Spleen (tissue), 11 donors: Measurements from ENCODE around the gene IL17RD. TPM values are rescaled to one million over a fixed set of nuclear protein-coding genes. Genes with fewer than 3 reads are reported as not detected.

Source experiments
- DNase-seq: peaks from one replicate; pipeline ENCODE4 v3.0.0-alpha.2; 2020
- H3K27ac ChIP-seq, 8 donors: fragments of 200-600 bp; sonication (generic) in 7 of 8; 1 replicate in 4 of 8; 2 replicates in 4 of 8; pipeline versions ENCODE4 v1.5.0 to v1.8.0; 2016 to 2021; ENCODE audit warnings: inconsistent platforms in 4 of 8, mild to moderate bottlenecking in 4 of 8, moderate library complexity in 1 of 8
- H3K27me3 ChIP-seq, 7 donors: fragments of 200-600 bp; sonication (generic) in 6 of 7; replicated peaks in 1 of 7; 1 replicate in 4 of 7; 2 replicates in 3 of 7; pipeline versions ENCODE4 v1.5.0 to v1.8.0; 2016 to 2021; ENCODE audit warnings: inconsistent platforms in 3 of 7, mild to moderate bottlenecking in 1 of 7
- H3K36me3 ChIP-seq, 6 donors: fragments of 200-600 bp; sonication (generic) in 5 of 6; 1 replicate in 4 of 6; 2 replicates in 2 of 6; pipeline versions ENCODE4 v1.5.0 to v1.8.0; 2016 to 2021; ENCODE audit warnings: inconsistent platforms in 2 of 6
- H3K4me1 ChIP-seq, 6 donors: fragments of 200-600 bp; sonication (generic) in 5 of 6; 1 replicate in 3 of 6; 2 replicates in 3 of 6; pipeline versions ENCODE4 v1.5.0 to v1.8.0; 2016 to 2021; ENCODE audit warnings: inconsistent platforms in 3 of 6
- H3K4me3 ChIP-seq, 8 donors: fragments of 200-600 bp; sonication (generic) in 7 of 8; 1 replicate in 4 of 8; 2 replicates in 4 of 8; pipeline versions ENCODE4 v1.5.0 to v1.8.0; 2016 to 2021; ENCODE audit warnings: inconsistent platforms in 4 of 8, mild to moderate bottlenecking in 4 of 8, moderate library complexity in 2 of 8
- H3K9me3 ChIP-seq, 8 donors: fragments of 200-600 bp; sonication (generic) in 7 of 8; 1 replicate in 4 of 8; 2 replicates in 4 of 8; pipeline versions ENCODE4 v1.5.0 to v1.8.0; 2016 to 2021; ENCODE audit warnings: inconsistent platforms in 4 of 8
- CTCF ChIP-seq, 11 experiments: fragments of 200-600 bp in 7 of 11; fragments of 450-650 bp in 4 of 11; sonication (generic) in 4 of 11; IDR thresholded peaks in 8 of 11; conservative IDR thresholded peaks in 3 of 11; 1 replicate in 7 of 11; 2 replicates in 4 of 11; pipeline versions ENCODE4 v1.4.0 to v1.8.0; 2016 to 2021; ENCODE audit warnings: antibody characterized with exemption in 11 of 11, inconsistent platforms in 4 of 11, mild to moderate bottlenecking in 1 of 11
- POLR2A ChIP-seq, 3 donors: fragments of 450-650 bp; IDR thresholded peaks; one replicate each; pipeline ENCODE4 v1.5.1; 2017; ENCODE audit warnings: antibody characterized with exemption in 3 of 3, mild to moderate bottlenecking in 1 of 3
- POLR2AphosphoS5 ChIP-seq, 3 donors: sonication (generic); formaldehyde crosslinking; IDR thresholded peaks; one replicate each; pipeline ENCODE4 v1.5.1; 2017; ENCODE audit warnings: antibody characterized with exemption in 3 of 3
- WGBS, 5 donors: extraction: QIAGEN DNeasy Blood & Tissue Kit in 3 of 5; methylation state at CpG; one replicate each; pipeline versions ENCODE4 v1.1.5 to v1.1.7; 2013 to 2018; 5-methylcytosine and 5-hydroxymethylcytosine counted together
- intact Hi-C: fragments of 100-400 bp; cut with DNase I; formaldehyde crosslinking; loops from one replicate; pipeline ENCODE4 v1.15.0; 2023; ENCODE audit warnings: low total_unique reads
- polyA plus RNA-seq, 3 donors: library from polyadenylated mRNA; stranded (reverse); fragments of 200-250 nt; gene quantifications; one replicate each; pipeline ENCODE4 v1.2.1, GENCODE V29; 2013
- total RNA-seq, 7 donors: library from RNA; depleted of rRNA in 3 of 7; stranded (reverse); fragments of >200 nt in 3 of 7; fragmentation: NEBNext Ultra II Directional in 4 of 7; extraction: Animal tissue kit (Norgen Biotek cat#: 25700) in 4 of 7; gene quantifications; one replicate each; pipeline versions ENCODE4 v1.1.0 to v1.2.1, GENCODE V29; 2016 to 2021
- donor health status: healthy with polysubstance abuse.
- donor health status: DM: no; HTN: no; CAD: no; lungs with moderate emphysema.
- donor health status: DM: no; HTN: no; CAD: no.
- donor health status: Bipolar disorder and iron deficiency.
- donor health status: healthy.
- donor health status: DM: no; HTN: no; CAD: no.
- donor health status: DM: yes; HTN: yes; CAD: no.

IL17RD gene
- total and polyA plus RNA-seq, 10 donors = 0.20 to 15.9 (median 2.8) TPM

- TF ChIP-seq CTCF (IDR thresholded peaks at IDR 0.05 in 8 of 11, conservative IDR thresholded peaks at IDR 0.05 in 3 of 11) (no peak), POLR2AphosphoS5 (IDR thresholded peaks at IDR 0.05) (no peak), POLR2A (IDR thresholded peaks at IDR 0.05) (no peak)
- Histone ChIP-seq H3K4me3 (no peak overlapping the region), H3K4me1 (peaks cover 0 to 10% (median 4%) of the 10 kb centered on the region in 6 donors), H3K9me3 (no peaks in the 10 kb centered on the region), H3K27me3 (no peaks in the 10 kb centered on the region), H3K36me3 (no peaks in the 10 kb centered on the region), H3K27ac (peak overlapping the region in 2 of 8 donors; percentile 15 to 24)
- intact Hi-C loops = no loop called here
- no peak for DNase-seq
- 26 to 38% (median 30%) methylated on average over 14 of the region's 14 CpGs for WGBS, 5 donors
Measured at GRCh38 chr3:57130571-57131209, 34.5 kb downstream of the IL17RD start.

GRCh38 chr3:57128826-57129667 is 36.1 kb downstream of the IL17RD start:
- TF ChIP-seq POLR2A (IDR thresholded peaks at IDR 0.05) (no peak), CTCF (IDR thresholded peaks at IDR 0.05 in 8 of 11, conservative IDR thresholded peaks at IDR 0.05 in 3 of 11) (no peak), POLR2AphosphoS5 (IDR thresholded peaks at IDR 0.05) (no peak)
- 82 to 90% (median 88%) methylated on average over 14 of the region's 14 CpGs for WGBS, 5 donors
- Histone ChIP-seq H3K27me3 (no peaks in the 10 kb centered on the region), H3K27ac (no peak overlapping the region), H3K36me3 (no peaks in the 10 kb centered on the region), H3K4me3 (no peak overlapping the region), H3K9me3 (no peaks in the 10 kb centered on the region), H3K4me1 (peaks cover 0 to 11% (median 4%) of the 10 kb centered on the region in 6 donors)
- intact Hi-C loops = no loop called here
- no peak for DNase-seq

- no peaks in the 10 kb centered on the region for H3K36me3 ChIP-seq
Measured at GRCh38 chr3:57127891-57128518, 37.1 kb downstream of the IL17RD start.

More at GRCh38 chr3:57127891-57128518, 37.1 kb downstream of the IL17RD start:
- H3K4me3 ChIP-seq = no peak overlapping the region
- TF ChIP-seq CTCF (IDR thresholded peaks at IDR 0.05 in 8 of 11, conservative IDR thresholded peaks at IDR 0.05 in 3 of 11) = no peak
- TF ChIP-seq POLR2A (IDR thresholded peaks at IDR 0.05) = no peak
- TF ChIP-seq POLR2AphosphoS5 (IDR thresholded peaks at IDR 0.05) = no peak
- DNase-seq = no peak
- H3K9me3 ChIP-seq = no peaks in the 10 kb centered on the region
- peak overlapping the region in 1 of 8 donors; percentile 4 for H3K27ac ChIP-seq
- intact Hi-C loops = no loop called here
- 70 to 79% (median 73%) methylated on average over 11 of the region's 11 CpGs for WGBS, 5 donors
- H3K4me1 ChIP-seq = peaks cover 0 to 11% (median 4%) of the 10 kb centered on the region in 6 donors
- H3K27me3 ChIP-seq = peaks cover 0 to 3% (median 0%) of the 10 kb centered on the region in 7 donors
